HG03045 (cell line): ENCODE measurements around the gene MACROD2.

ENCODE experiments used
- ATAC-seq: cut with Tn5 transposase; IDR thresholded peaks from one replicate; pipeline ENCODE4 v1.9.1; 2021; ENCODE audit warnings: mild to moderate bottlenecking, moderate library complexity; ENCODE audit not compliant: unreplicated experiment

Gene MACROD2

GRCh38 chr20:14883324-14883723 lies 888.0 kb downstream of the MACROD2 start:
- ATAC-seq, result no peak

GRCh38 chr20:14885661-14886060 lies 890.3 kb downstream of the MACROD2 start:
- ATAC-seq, result no peak

- ATAC-seq, result no peak
Measured at GRCh38 chr20:14888134-14888533, 892.8 kb downstream of the MACROD2 start.

- no peak for ATAC-seq
Measured at GRCh38 chr20:14889496-14890255, 894.4 kb downstream of the MACROD2 start.

GRCh38 chr20:14890713-14891112 lies 895.4 kb downstream of the MACROD2 start:
- ATAC-seq, result no peak

- no peak for ATAC-seq
Measured at GRCh38 chr20:14892782-14893181, 897.5 kb downstream of the MACROD2 start.

- no peak for ATAC-seq
Measured at GRCh38 chr20:14896569-14896968, 901.3 kb downstream of the MACROD2 start.

GRCh38 chr20:14897608-14898007 lies 902.3 kb downstream of the MACROD2 start:
- ATAC-seq, result no peak

GRCh38 chr20:14902432-14903089 lies 907.2 kb downstream of the MACROD2 start:
- ATAC-seq, result peak; percentile 96

- no peak for ATAC-seq
Measured at GRCh38 chr20:14906908-14907434, 911.7 kb downstream of the MACROD2 start.

- ATAC-seq, result no peak
Measured at GRCh38 chr20:14910126-14910525, 914.8 kb downstream of the MACROD2 start.

- no peak for ATAC-seq
Measured at GRCh38 chr20:14913896-14914620, 918.7 kb downstream of the MACROD2 start.

GRCh38 chr20:14914633-14915032 lies 919.3 kb downstream of the MACROD2 start:
- no peak for ATAC-seq

- ATAC-seq, result no peak
Measured at GRCh38 chr20:14915356-14915755, 920.0 kb downstream of the MACROD2 start.

GRCh38 chr20:14916360-14916920 lies 921.1 kb downstream of the MACROD2 start:
- no peak for ATAC-seq

GRCh38 chr20:14918281-14918680 lies 923.0 kb downstream of the MACROD2 start:
- ATAC-seq, result no peak

GRCh38 chr20:14918976-14919375 lies 923.7 kb downstream of the MACROD2 start:
- no peak for ATAC-seq

- no peak for ATAC-seq
Measured at GRCh38 chr20:14919501-14920081, 924.3 kb downstream of the MACROD2 start.

- no peak for ATAC-seq
Measured at GRCh38 chr20:14921513-14921912, 926.2 kb downstream of the MACROD2 start.

- no peak for ATAC-seq
Measured at GRCh38 chr20:14922503-14923267, 927.4 kb downstream of the MACROD2 start.
